Astrocyte (in vitro differentiated cells and primary cell): ENCODE data around the gene NCAPG2.

ENCODE experiments used
- EZH2 ChIP-seq: IDR thresholded peaks from 2 replicates; pipeline ENCODE4 v1.6.1; 2012; ENCODE audit warnings: mild to moderate bottlenecking, low read length, inconsistent platforms; ENCODE audit not compliant: insufficient read depth
- TF ChIP-seq, protein P1 (sequence below): IDR thresholded peaks from 2 replicates; pipeline ENCODE4 v1.5.1; 2011; ENCODE audit warnings: low read depth, mild to moderate bottlenecking, inconsistent platforms, low read length, moderate library complexity; ENCODE audit not compliant: insufficient read depth

DNA sequence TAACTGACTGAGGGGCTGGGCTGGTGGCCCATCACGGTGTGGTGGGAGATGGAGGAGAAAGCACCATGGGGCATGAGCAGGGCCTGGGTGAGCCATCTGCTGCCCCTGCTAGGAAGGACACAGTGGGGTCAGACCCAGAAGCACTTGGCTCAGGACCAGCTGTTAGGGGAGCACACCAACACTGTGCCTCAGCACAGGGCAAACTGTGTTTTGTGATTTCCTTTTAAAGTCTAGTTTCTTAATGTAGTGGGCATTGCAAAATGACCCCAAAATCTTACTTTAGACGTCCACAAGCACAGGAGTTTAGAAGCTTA lies 41.2 kb downstream of the NCAPG2 start:
- TF ChIP-seq, protein P1, sequence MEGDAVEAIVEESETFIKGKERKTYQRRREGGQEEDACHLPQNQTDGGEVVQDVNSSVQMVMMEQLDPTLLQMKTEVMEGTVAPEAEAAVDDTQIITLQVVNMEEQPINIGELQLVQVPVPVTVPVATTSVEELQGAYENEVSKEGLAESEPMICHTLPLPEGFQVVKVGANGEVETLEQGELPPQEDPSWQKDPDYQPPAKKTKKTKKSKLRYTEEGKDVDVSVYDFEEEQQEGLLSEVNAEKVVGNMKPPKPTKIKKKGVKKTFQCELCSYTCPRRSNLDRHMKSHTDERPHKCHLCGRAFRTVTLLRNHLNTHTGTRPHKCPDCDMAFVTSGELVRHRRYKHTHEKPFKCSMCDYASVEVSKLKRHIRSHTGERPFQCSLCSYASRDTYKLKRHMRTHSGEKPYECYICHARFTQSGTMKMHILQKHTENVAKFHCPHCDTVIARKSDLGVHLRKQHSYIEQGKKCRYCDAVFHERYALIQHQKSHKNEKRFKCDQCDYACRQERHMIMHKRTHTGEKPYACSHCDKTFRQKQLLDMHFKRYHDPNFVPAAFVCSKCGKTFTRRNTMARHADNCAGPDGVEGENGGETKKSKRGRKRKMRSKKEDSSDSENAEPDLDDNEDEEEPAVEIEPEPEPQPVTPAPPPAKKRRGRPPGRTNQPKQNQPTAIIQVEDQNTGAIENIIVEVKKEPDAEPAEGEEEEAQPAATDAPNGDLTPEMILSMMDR = no peak
- no peak for TF ChIP-seq EZH2
